ENCODE measurements around the gene TLR6.

Gene TLR6, protein sequence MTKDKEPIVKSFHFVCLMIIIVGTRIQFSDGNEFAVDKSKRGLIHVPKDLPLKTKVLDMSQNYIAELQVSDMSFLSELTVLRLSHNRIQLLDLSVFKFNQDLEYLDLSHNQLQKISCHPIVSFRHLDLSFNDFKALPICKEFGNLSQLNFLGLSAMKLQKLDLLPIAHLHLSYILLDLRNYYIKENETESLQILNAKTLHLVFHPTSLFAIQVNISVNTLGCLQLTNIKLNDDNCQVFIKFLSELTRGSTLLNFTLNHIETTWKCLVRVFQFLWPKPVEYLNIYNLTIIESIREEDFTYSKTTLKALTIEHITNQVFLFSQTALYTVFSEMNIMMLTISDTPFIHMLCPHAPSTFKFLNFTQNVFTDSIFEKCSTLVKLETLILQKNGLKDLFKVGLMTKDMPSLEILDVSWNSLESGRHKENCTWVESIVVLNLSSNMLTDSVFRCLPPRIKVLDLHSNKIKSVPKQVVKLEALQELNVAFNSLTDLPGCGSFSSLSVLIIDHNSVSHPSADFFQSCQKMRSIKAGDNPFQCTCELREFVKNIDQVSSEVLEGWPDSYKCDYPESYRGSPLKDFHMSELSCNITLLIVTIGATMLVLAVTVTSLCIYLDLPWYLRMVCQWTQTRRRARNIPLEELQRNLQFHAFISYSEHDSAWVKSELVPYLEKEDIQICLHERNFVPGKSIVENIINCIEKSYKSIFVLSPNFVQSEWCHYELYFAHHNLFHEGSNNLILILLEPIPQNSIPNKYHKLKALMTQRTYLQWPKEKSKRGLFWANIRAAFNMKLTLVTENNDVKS

DNA sequence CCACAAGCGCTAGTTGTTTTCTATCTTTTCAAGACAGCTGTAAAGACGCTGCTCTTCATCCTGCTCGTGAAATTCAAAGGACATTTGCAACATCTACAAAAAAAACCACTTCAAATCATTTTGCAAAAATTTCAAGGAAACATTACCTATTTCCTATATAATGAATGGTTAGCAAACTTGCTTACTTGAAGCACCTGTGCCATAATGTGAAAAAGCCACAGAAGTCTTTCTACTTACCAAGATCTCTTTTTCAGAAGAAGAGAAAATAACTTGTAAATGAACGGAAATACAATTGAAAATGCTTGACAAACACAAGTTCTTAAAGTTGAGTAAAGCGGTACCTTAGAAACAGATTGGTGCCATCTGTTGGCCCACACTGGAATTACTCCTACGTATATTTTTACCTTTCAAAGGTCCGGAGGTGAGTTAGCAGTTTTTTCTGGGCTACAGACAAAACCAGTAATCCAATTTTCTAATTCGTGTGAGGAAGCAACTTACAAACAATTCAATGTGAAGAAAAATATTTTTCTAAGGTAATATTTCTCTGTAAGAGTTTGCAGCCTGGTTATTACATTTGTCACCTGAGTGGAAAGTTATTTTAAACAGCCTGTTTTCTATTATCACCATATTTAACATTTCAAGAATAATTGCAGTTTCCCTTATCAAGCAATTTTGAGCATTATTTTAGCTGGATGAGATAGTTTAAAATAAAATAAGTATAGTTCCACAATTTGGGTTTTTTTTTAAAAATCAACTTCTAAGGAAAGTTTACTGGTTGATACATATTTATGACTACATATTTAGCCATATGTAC, at the start of gene TLR6:
TLR6 (minus strand) TSS at position 294 of the 814 bp plus-strand sequence. CDS start 27,344 bp downstream, outside the sequence.
- DNase-seq (ENCODE audit: low spot score): no peak

DNA sequence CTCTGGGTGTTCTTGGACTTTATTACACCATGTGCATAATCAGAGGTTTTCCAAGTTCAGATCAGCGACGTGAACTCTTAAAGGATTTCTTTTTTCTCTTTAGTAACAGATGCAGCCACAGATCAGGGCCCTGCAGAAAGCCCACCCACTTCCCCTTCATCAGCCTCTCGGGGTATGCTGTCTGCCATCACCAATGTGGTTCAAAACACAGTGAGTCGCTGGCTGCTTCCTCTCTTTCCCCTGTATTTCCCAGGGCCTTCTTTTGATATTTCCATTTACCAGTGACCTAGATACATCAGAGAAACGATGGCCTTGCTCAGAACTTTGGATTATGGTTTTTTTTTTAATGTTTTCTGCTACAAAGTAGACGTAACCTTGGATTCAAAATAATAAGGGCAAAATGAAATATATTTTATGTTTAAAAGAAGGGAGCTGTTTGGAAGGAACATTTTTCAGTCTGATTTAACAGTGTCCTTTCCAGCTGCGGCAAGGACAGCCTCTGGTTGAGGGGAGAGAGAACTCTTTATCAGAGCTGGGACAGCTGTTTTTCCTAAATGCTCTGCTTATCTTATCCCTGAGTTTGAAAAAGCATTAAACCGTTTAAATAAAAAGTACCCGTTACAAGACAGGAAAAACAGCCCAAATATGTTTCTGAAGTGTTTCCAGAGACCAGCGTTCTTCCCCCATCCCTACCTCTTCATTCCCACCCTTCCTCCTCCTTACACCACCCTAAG, 49.2 kb upstream of the TLR6 start:
- DNase-seq (ENCODE audit: low spot score): no peak

DNA sequence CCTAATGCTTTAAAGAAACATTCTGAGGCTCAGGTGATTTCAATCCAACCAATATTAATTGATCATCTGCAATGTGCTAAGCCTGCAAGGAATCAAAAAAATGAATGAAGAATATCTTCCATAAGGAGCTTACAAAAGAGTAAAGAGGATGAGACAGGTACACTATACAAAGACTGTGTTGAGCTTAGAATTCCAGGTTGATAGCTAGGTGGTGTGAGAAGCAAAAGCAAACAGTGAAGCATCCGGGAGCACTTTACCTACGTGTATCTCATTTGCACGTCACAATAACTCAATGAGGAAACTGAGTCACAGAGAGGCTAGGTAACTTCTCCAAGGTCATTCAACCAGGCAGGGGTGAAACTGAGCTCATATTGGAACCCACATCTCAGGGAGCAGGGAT, 48.1 kb upstream of the TLR6 start:
- no peak for DNase-seq (ENCODE audit: low spot score)

DNA sequence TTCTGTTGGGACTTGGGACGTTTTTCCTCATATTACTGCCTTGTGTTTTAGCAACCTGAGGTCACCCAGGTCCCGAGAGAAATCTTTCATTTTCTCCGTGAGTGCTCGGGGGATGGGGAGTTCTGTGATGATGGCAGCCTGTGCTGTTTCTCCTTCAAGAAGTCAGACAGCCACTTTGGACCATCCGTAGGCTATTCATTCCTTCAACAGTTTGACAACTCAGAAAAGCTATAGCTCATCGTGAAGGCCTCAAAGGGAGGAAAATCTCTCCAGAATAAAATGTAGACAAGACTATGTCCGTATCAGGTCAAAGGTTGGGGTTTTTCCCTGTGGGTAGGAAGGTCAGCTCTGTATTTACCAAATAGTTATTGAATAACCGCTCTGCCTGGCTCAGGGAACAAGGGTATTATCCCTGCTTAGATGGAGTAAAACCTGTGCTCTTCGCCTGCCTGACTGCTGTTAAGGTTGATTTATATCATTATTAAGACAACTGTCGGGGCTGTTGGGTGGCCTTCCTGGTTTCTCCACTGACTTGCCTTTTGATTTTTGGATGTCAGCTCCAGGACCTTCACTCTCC, 47.6 kb upstream of the TLR6 start:
- no peak for DNase-seq (ENCODE audit: low spot score)

DNA sequence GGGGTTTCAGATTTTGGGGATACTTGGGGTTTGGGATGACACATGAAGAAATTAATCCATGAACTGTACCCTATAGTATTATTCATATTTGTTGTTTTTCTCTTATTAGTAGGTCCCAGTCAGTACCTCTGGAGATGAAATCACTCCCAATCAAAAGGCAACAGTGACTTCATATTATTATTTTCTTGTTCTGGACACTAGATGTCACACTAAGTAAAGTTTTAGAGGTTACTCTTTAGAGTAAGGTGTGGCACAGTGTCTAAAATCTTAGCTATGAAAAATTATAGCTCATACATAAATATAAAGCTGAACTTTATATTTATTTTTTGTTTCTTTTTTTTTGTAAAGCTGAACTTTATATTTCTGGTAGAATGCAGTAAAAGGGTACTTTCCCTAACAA, 46.1 kb upstream of the TLR6 start:
- no peak for DNase-seq (ENCODE audit: low spot score)

DNA sequence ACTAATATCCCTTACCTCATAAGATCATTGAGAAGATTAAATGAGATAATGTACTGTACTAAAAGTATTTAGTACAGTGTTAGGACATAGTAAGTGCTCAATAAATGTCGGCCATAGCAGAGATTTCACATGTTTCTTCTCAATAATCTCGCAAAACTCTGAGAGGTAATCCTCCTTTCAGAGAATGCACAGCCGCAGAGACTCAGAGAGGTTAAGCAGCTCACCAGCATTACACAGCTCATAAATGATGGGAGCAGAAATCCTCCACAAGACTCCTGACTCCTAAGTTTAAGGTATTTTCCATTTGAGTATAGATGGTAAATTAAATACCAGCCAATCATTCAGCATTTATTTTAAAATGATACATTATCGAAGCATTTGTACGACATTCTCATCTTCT, 45.6 kb upstream of the TLR6 start:
- no peak for DNase-seq (ENCODE audit: low spot score)

DNA sequence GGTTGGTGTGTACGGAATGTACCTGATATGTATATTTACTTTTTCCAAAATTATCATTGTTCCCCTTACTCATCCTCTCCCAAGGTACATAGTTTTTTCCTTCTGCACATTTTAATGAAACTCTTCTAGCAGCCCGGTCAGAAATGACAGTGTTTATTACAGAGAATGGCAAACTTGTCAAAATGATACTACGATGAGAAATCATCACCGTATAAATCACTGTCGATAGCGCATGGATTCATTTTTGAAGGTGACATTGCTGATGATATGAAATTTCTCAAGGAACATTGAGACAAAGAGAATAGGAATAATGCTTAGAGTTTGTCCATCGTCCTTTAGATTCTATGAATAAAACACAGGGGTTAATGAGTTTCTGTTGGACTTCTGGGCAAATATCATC, 41.6 kb upstream of the TLR6 start:
- no peak for DNase-seq (ENCODE audit: low spot score)

DNA sequence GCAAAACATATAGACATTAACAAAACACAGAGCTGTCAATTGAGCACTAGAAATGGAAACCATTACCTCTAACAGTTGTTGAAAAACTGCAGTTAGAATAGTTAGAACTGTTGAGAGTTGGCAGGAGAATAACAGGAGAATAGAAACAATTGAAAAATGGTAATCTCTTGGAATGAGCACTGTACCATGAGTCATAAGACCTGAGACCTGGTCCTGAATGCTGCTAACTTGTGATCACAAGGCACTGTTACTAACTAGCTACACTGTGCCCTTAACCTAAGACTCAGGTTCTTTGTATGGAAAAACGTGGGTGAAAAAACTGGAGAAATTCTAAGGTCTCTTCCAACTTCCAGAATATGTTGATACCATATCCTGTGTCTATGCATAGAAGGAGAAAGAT, 40.3 kb upstream of the TLR6 start:
- DNase-seq (ENCODE audit: low spot score): no peak

DNA sequence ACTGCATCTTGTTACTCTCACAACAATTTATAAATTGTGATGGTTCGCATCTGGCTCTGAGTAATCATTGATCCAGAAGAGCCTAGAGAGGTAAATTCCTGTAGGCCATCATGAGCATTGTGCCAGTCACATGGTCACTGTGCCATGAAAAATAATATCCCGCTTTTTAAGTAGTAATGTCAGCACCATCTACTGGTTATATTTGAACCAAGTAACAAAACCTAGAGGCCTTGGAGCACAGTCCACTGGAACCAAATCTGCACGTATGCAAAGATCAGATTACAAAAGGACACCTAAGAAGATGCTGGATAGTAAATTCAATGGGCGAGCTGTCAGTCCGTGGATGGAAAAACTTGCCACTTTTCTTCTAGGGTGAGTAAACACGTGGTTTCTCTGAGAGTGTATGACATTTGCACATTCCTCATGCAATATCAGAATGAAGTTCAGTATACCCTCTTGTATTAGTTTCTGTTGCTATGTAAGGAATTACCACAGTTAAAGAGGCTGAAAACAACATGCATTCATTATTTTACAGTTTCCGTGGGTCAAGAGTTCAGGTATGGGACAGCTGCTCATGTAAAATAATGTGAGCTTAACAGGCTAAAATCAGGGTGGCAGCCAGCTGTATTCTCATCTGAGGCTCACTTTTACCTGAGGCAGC, 37.8 kb upstream of the TLR6 start:
- no peak for DNase-seq (ENCODE audit: low spot score)

DNA sequence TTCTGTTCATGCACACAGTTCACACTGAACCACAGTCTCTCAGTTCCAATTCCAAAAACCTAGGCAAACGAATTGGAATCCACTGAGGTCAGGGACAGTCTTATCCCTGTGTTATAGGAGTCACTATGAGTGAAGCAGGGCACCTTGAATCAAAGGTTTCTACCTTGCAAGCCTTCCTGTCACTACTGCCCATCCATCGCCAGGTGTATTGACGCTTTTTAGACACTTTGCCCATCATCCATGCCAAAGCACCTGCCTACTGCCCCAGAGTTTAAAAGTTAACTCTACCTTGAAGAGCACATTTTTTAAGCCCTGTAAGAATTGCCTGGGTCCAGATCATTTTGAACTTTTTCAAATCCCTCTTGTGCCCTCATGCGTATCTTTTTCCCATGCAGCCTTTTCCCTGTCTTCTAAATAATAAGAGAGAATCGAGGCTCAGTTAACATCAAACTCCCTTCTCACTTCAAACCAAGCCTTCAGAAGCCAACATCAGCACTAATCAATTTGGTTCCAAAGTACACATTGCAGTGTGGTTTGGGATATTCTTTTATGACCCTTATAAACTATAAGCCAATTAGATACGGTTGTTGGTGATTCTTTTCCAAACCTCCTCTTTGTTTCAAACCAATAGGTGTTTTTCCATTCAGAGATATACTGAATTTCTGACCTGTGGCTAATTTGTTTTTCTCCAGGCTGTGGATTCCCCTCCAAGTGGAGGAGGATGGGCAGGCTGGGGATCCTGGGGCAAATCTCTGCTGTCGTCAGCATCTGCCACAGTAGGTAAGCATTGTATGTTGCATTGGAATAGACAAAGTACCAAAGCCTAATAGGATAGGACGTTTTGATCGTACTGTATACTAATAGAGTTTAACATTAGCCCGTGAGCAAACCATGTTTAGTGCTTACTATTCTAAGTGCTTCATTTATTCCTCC, 34.7 kb upstream of the TLR6 start:
- no peak for DNase-seq (ENCODE audit: low spot score)

DNA sequence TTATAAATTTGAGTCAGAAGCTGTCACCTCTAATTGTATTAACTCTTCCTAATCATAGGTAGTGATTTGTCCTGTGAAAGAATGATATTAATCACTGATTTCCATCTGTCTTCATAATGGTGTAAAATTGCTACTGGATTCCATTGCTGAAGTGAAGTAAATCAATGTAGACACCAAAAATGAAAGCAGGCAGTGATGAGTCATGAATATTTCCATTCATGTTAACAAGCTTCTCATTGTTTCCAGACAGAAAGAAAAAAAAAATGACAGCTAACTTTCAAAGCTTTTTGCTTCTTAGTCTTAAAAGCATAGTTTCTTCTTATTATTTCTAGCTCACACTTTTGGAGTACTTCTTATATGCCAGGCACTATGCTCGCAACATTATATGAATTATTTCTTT, 32.5 kb upstream of the TLR6 start:
- DNase-seq (ENCODE audit: low spot score): no peak

DNA sequence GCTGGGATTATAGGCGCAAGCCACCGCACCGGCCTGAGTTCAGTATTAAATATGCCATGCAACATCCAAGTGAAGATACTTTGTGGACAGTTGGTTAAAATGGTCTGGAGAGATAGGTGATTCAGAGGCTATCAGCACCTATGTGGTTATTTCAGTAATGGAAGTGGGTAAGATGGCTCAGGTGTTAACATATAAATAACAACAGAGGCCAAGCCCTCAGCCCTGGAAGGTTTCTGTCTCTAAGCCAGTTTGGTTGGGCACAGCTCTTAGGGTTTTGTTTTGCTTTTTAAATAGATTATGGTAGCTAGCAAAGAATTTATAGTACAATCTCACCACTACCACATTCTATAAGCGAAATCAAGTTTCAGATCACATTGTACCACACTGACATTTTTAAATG, 27.6 kb upstream of the TLR6 start:
- no peak for DNase-seq (ENCODE audit: low spot score)

DNA sequence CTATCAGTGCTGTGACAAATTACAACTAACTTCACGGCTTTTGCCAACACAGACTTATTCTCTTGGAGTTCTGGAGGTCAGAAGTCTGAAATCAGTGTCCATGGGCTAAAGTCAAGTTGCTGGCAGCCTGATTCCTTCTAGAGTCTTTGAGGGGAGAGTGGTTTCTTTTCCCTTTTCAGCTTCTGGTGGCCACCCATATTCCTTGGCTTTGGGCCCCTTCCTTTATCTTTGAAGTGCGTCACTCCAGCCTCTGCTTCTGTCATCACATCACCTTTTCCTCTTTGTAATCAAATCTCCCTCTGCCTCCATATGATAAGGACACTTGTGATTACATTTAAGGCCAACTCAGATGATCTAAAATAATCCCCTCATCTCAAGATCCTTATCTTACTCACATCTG, 20.0 kb upstream of the TLR6 start:
- no peak for DNase-seq (ENCODE audit: low spot score)

DNA sequence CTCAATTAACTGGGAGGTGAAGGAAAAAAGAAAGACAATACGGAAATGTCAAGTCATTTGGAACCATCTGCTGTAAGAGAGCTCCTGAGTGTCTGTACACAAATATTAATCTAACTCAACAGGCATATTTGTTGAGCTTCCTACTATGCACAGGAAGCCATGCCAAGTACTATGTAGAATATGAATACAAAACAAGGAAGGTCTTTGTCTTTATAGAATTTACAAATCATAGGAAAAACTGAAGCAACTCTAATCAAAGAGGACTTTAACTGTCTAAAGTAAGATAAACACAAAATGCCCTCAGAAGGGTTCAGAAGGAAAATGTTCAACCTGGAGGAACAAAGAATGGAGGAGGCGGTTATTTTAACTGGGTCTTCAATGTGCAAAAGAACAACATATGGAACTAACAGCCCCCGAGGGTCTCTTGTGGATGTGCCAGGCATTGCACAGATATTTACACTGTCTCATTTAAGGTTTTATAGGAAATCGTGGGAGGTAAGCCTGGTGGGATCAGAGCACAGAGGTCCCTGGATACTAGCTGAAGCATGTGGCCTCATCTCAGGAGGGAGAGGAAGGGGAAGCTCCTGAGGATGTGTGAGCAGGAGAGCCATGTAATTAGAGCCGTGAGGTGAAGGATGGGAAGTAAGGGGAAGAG, 16.8 kb upstream of the TLR6 start:
- DNase-seq (ENCODE audit: low spot score): no peak

DNA sequence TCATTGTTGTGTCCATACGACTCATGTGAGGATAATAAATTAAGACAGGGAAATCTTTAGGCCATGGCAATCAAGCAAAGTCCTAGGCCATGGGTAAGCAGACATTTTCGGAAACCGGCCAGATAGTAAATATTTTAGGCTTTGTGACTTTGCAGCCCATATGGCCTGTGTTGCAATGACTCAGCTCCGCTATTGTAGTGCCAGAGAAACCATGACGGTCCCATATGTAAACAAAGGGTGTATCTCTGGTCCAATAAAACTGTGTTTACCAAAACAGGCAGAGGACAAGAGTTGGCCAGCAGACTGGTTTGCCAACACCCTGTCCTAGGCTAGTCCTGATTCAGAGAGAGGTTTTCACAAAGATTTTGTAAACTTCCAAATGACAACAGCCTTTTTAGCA, 16.0 kb upstream of the TLR6 start:
- DNase-seq (ENCODE audit: low spot score): no peak

DNA sequence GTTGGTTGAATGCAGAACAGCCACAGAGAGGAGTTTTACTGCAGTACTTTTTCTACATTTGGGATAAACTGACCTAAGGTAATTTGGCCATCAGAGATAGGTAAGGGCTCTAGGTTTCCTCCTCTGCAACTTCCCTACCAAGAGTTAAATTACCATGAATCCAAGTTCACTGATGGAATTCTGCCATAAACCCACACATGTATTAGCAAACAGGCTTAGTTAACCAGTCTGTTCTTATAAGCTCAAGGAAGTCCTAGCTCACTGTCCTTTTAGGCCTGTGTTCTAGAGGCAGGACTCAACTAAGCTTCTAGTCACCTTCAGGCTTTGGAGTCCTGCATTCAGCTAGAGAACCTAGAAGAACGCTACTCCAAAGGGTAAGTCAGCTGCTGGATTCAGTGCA, 15.0 kb upstream of the TLR6 start:
- DNase-seq (ENCODE audit: low spot score): no peak

DNA sequence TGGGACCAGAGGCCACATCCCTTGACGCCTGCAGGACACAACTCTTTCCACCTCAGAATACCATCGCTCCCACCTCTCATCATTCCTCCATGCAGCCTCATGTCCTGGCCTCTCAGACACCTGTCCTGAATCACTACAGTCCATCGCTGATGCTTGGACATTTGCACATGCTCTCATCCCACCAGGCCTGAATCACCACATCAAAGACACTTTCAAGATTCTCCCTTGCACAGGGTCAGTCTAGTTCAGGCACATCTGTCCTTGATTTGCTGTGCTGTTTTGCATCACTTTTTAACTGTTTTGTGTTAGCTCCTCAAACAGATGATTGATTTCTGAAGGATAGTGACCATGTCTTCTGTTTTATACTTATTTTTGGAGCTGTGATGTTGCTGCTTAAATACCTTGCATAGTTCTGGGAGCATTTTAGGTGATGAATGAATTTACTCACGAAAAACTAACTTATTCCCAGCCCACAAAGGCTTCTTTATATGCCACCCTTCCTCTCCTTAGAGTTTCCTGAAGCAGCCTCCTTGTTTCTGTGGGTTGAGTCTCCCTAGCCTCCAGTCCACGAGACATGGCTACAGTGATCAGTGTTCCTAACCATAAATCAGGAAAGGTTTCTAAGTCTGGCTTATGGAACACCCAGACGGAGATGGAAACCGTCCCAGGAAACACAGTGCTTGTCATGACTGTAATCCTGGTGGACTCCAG, 13.6 kb upstream of the TLR6 start:
- DNase-seq (ENCODE audit: low spot score): no peak

DNA sequence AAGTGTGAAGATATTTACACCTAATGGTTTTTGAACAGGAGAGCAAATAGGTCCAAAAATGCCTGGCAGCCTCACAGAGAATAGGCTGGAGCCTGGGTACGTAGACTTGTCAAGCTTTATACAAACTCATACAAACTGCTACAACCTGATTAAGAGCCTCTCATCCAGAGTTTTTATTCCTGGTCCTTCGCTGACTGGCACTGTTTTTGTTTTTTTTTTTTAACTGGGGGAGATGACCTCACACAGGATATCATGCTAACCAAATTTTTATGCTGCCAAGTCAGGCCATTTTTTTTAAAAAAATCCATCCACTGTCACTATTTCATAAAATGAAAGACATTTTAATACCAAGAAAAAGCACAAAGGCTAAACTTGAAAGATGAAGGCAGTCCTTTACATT, 12.9 kb upstream of the TLR6 start:
- no peak for DNase-seq (ENCODE audit: low spot score)
